RKO (cell line): ENCODE data around the gene GABRG3.

Experiments used
- DNase-seq: peaks from one replicate; pipeline ENCODE4 v3.0.0-alpha.2; 2016; ENCODE audit warnings: low spot score

GABRG3 gene

GRCh38 chr15:27101982-27102381 is 131.0 kb downstream of the GABRG3 start:
- no peak for DNase-seq

DNA sequence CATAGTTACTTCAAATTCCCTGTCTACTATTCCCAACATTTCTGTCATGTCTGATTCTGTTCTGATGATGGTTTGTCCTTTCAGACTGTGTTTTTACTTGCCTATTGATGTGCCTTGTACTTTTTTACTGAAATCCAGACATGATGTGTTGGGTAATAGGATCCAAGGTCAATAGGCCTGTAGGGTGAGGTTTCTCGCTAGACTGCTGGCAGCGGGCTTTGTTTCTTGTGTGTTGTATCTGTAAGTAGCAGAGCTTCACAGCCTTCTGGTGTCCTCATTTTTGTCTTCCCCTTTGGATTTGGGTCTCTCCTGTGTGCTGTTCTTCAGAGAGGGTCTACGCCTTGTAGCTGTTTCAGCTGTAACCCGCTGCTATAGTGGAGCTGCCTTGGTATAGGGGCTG is 140.3 kb downstream of the GABRG3 start:
- DNase-seq = no peak

GRCh38 chr15:27114473-27114872 is 143.5 kb downstream of the GABRG3 start:
- no peak for DNase-seq

DNA sequence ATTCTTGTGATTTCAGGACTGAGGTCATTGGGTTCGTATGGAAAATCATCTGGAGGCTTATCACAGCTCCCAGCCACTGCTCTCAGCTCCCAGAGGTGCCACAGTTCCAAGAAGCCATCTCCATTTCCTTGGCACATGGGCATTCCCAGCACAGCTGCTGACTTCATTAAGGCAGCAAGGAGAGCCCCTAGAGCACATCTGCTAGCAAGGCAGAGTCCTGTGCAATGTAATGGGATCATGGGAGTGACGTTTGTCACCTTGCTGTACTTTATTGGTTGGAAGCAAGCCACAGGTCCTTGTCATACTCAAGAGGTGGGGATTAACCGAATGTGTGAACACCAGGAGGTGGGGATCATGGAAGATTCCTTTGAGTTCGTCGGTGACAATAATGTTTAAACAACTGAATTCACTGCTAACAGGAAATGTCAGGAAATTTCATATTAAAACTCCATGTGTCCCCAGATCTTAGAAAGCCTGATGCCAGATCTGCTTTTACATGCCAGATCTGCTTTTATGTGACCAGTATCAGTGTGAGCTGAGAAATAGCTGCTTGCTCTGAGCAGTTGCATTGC is 148.8 kb downstream of the GABRG3 start:
- DNase-seq = no peak

DNA sequence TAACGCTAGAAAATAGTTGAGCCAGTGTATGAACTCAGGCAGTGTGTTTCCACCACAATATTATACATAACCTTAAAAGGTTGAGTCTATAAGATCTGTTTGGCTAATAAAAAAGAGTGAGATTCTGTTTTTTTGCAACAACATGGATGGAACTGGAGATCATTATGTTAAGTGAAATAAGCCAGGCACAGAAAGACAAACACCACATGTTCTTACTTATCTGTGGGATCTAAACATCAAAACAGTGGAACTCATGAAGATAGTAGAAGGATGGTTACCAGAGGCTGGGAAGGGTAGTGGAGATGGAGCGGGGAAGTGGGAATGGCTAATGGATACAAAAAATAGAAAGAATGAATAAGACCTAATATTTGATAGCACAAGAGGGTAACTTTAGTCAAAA is 150.7 kb downstream of the GABRG3 start:
- no peak for DNase-seq

GRCh38 chr15:27123291-27123690 is 152.3 kb downstream of the GABRG3 start:
- no peak for DNase-seq

DNA sequence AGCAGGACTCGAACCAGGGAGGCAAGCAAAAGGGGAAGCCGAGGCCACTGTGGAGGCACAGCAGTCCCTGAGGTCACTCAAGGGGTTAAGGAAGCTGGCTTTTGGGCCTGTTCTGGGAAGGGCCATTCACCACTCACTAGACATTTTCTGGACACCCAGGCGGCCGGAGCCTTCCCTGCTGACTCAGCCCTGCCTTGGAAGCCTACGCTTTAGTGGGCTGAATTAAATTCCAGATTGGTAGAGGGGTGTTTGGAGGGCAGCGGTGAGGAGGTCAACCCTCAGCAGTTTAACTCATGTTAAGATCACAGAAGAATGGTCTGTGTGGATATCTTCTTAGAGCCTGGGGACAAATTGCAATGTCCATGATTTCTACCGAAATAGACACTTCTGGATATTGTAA is 152.8 kb downstream of the GABRG3 start:
- no peak for DNase-seq

DNA sequence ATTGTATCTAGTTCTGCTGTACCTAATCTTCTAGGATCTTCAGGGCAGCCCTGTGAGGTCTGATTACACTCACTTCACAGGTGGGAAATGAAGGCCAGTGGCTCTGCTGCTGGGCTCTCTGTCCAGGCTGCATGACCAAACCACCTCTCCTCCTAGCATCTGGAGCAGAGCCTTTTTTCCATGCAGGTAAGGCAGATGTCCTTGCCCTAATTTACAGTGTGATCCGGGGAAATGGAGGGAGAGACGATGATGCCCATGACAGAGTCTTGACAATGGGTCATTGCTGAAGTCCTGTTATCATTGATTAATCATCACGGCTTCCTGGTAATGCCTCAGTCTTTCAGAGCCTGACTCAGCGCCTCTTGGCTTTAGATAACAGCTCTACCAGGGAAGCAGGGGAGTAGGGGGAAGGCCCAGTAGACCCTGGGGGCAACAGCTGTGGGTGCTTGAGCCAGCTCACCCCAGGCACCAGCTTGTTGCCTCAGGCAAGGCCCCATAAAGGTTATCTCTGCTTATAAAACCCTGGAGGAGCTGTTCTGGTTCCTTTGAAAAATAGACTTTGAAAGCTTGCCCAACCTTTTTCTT is 153.4 kb downstream of the GABRG3 start:
- peak; percentile 0 for DNase-seq

DNA sequence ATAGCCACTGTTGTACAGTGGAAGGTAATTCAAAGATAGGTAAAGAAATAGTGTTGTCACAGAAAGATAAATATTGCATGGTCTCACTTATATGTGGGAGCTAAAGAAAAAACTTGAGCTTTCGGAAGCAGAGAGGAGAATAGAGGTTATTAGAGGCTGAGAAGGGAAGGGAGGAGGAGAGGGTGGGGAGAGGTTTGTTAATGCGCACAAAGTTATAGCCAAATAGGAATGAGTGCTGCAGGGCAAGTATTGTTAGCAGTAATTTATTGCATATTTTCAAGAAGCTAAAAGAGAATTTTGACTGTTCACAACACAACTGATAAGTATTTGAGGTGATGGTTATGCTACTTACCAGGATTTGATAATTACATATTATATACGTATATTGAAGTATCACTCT is 154.2 kb downstream of the GABRG3 start:
- DNase-seq = no peak

DNA sequence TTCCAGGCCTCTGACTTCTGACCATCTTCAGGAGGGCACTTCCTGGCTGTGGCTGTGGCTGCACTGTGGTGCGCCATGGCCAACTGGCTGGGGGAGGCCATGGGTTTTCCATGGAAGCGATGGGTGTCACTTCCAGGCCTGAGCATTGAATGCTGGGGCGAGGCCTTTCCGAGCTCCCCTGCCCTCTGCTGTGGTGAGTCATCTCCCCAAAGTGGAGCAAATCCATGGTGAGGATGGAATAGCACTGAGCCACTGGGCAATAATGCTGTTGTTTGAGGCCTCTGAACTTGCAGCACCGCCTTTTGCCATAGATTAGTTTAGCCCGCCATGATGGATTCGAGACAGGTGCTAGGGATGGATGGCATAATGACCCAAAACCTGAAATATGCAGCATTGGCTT is 155.5 kb downstream of the GABRG3 start:
- DNase-seq = no peak

DNA sequence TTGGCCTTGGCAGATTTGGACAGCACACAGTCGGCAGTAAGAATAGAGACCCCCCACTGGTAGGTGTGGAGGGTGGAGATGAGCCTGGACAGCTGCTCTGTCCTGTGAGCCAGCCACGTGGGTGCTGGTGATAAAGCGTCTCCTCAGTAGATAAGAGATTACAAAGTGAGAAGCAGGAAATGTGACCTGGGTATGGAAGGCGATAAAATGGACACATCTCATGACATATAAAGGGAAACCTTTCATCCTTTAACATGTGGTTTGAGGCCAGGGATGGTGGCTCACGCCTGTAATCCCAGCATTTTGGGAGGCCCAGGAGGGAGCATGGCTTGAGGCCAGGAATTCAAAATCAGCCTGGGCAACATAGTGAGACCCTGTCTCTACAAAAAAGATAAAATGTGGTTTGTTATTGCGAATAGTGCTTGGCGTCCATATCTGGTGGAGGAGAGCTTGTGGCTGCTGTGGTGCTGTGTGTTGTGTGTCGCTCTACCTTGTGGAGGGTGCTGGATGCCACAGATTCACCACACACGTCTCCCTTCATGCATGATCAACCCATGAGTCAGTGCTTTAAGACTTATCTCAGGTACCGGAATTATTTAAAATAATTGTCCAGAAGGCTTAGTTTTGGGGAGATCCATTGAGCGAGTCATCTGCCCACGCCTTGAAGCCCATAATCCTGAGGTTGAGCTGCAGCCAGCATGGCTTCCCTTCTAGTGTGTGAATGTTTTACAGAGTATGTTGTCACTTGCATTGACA is 157.0 kb downstream of the GABRG3 start:
- no peak for DNase-seq

GRCh38 chr15:27133249-27133648 is 162.3 kb downstream of the GABRG3 start:
- no peak for DNase-seq

DNA sequence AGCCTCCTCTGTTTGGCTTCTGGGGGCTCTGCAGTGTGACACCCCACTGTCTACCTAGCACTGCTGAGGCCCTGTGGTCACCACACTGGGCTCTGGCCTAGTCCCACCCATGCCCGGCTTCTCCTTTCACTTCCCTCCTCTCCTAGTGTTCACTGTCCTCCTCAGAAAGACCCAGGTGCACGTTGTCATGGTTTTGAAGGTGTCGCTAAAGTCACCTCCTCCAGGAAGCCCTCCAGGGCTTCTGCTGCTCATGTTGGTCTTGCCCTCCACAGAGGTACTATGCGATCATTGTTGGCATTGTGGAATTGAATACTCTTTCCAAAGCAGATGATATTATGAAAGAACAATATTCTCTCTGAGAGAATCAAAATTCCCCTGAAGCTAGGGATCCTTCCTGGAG is 163.5 kb downstream of the GABRG3 start:
- no peak for DNase-seq

DNA sequence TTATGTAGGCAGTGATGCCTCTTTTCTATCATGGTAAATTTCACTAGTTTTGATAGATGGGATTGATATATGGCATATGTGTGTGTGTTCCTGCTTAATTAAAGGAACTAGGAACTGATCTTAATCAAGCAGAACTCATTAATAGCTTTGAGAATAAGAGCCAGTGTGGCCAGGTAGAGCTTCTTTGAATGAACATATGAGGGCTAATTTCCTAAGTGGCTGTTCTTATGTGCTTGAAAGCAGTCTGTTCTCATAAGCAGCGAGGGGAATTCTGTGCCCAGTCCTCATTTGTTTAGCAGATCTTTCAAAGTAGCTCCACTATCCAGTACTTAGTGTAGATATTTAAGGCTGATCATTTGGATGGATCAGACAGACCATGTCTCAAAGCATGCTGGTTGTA is 164.2 kb downstream of the GABRG3 start:
- no peak for DNase-seq

- no peak for DNase-seq
These were observed 166.1 kb downstream of the GABRG3 start for GRCh38 chr15:27137127-27137526.

DNA sequence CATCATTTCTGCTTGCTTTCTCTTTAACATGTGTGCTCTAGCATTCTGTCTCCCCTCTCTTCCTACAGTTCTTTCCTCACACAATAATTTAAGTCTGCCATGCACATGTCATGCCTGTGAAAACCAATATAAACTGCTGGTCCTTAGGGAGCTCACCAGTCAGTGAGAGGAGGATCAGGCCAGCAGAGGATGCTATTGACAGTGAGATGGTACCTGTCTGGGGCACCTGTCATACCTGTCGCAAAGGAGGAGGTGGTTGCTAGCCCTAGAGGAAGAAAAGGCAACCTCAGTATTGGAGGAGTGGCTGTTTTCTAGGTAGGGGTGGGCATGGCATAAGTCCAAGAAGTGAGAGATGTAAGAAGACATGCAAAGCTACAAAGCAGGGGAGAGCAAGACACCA is 194.6 kb downstream of the GABRG3 start:
- no peak for DNase-seq

DNA sequence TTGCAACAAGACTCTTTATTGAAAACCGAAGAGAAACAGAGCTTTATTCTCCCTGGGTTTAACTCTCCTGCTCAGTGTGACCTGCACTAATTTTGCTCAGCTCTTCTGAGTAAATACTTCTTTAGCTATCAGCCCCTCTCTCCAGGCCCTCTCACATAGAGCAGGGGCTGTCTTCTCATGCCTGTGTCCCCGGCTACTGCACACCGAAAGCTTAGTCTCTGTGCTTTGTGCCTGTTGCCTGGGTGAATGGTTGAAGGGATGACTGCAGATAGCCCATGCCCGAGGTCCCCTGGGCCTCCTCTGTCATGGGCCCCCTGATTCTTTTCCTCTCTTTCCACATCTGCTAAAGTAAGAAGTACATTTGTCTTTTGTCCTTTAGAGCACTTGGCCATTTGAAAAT is 195.9 kb downstream of the GABRG3 start:
- DNase-seq = no peak

GRCh38 chr15:27167738-27168137 is 196.8 kb downstream of the GABRG3 start:
- DNase-seq = no peak

DNA sequence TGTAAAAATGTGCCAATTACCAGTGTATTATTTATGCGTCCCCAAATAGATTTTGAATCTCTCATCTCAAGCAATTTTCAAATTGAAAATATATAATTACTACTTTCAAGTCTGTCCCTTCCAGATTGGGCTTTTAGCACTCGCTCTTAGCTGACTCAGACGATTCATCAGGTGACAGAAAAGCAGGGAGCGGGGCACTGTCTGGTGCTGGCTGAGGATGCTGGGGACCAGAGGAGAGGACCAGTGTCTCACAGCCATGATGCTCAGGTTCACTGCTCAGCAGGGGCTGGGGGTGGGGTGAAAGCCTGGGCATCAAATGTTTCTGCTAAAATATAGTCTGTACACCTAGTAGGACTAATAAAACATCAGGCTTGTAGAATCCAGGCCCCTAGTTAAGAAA is 199.9 kb downstream of the GABRG3 start:
- DNase-seq = no peak

GRCh38 chr15:27172821-27173220 is 201.8 kb downstream of the GABRG3 start:
- DNase-seq = no peak

DNA sequence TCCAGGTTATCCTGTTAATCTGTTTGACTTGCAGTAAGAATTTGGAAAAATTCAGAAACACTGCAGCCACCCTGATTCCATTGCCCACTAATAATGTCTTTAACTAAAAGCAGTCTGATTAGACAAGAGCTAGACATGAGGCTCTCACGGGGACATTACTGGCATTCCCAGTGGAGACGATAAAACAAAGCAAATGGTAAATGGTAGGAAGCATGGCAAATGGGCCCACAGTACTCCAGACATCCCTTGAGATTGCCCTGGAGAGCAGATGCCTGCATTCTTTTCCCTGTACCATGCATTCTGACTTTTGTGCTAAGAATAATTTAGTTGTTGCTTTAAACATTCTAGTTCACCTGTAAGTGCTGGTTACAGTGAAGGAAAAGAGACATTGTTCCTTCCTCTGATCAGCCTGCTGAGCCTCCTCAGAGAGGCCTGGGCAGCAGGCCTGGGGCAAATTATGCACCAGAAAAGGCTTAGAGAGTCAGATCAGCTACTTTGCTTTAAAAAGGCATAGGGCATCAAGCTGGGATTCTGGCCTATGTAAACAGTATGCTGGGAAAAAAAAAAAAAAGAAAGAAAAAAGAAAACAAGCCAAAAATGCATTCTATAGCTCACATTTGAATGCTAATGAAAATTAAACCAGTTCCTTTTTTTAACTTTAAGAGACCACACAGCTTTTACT is 204.6 kb downstream of the GABRG3 start:
- no peak for DNase-seq

GRCh38 chr15:27176785-27177406 is 205.9 kb downstream of the GABRG3 start:
- DNase-seq = peak; percentile 2

DNA sequence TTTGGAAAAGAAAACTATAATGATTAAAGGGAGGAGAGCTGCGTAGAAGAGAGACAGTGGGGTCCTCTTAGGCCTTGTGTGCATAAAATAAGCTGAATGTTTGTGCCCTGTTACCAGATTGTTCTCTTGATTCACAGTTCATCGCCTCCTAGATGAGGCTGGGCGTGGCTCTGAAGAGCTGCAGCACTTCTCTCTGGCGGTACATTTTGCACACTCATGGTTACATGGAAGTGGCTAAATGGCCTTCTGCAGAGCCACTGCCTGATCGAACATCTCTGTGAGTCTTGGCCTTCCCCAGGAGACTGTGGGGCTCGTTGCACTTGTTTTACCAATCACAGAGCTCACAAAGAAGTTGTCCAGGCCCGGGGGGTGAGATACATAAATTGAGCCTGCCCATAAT is 208.8 kb downstream of the GABRG3 start:
- DNase-seq = no peak
